HG02642 (cell line): ENCODE data around the gene SLC4A4.

Experiments
- ATAC-seq: cut with Tn5 transposase; IDR thresholded peaks from one replicate; pipeline ENCODE4 v1.9.1; 2021; ENCODE audit warnings: mild to moderate bottlenecking; ENCODE audit not compliant: unreplicated experiment, poor library complexity

Gene SLC4A4

GRCh38 chr4:71338846-71339593, at the start of gene SLC4A4:
Gene SLC4A4, plus strand, starts transcription at chr4:71339020.
- peak; percentile 100 for ATAC-seq

- no peak for ATAC-seq
Observed at GRCh38 chr4:71290074-71290473, 48.7 kb upstream of the SLC4A4 start.

- ATAC-seq: no peak
Observed at GRCh38 chr4:71290476-71290875, 48.3 kb upstream of the SLC4A4 start.

- ATAC-seq: no peak
Observed at GRCh38 chr4:71292228-71292627, 46.6 kb upstream of the SLC4A4 start.

- no peak for ATAC-seq
Observed at GRCh38 chr4:71293705-71294104, 45.1 kb upstream of the SLC4A4 start.

- no peak for ATAC-seq
Observed at GRCh38 chr4:71294301-71294700, 44.5 kb upstream of the SLC4A4 start.

- ATAC-seq: no peak
Observed at GRCh38 chr4:71296945-71297344, 41.9 kb upstream of the SLC4A4 start.

GRCh38 chr4:71300362-71300761, 38.5 kb upstream of the SLC4A4 start:
- ATAC-seq: no peak

- no peak for ATAC-seq
Observed at GRCh38 chr4:71300964-71301363, 37.9 kb upstream of the SLC4A4 start.

GRCh38 chr4:71303287-71303686, 35.5 kb upstream of the SLC4A4 start:
- ATAC-seq: no peak

- ATAC-seq: no peak
Observed at GRCh38 chr4:71303850-71304249, 35.0 kb upstream of the SLC4A4 start.

- ATAC-seq: no peak
Observed at GRCh38 chr4:71304289-71304850, 34.5 kb upstream of the SLC4A4 start.

- no peak for ATAC-seq
Observed at GRCh38 chr4:71307729-71308128, 31.1 kb upstream of the SLC4A4 start.

GRCh38 chr4:71322425-71322824, 16.4 kb upstream of the SLC4A4 start:
- no peak for ATAC-seq

- ATAC-seq: no peak
Observed at GRCh38 chr4:71333368-71333767, 5.5 kb upstream of the SLC4A4 start.

- ATAC-seq: no peak
Observed at GRCh38 chr4:71333960-71334359, 4.9 kb upstream of the SLC4A4 start.

- ATAC-seq: no peak
Observed at GRCh38 chr4:71334465-71334882, 4.3 kb upstream of the SLC4A4 start.

GRCh38 chr4:71343670-71344466, 5.0 kb downstream of the SLC4A4 start:
- ATAC-seq: no peak

- no peak for ATAC-seq
Observed at GRCh38 chr4:71346710-71347109, 7.9 kb downstream of the SLC4A4 start.

GRCh38 chr4:71348586-71348985, 9.8 kb downstream of the SLC4A4 start:
- no peak for ATAC-seq

GRCh38 chr4:71355045-71355444, 16.2 kb downstream of the SLC4A4 start:
- ATAC-seq: no peak
